D721Med (cell line): ENCODE data around the gene FRMPD1.

Experiments
- DNase-seq: peaks from one replicate; pipeline ENCODE4 v3.0.0; 2011; ENCODE audit warnings: low spot score; ENCODE audit not compliant: insufficient read length
- FAIRE-seq: peaks from 2 replicates; lab custom pipeline; 2011; peaks lifted over from hg19 to GRCh38; lab: Jason Lieb, UNC
- TF ChIP-seq, protein P1 (sequence below): IDR thresholded peaks from 2 replicates; pipeline ENCODE4 v1.5.1; 2012; ENCODE audit warnings: mild to moderate bottlenecking, control low read depth; ENCODE audit not compliant: insufficient read depth; ENCODE audit errors: missing control alignments

The FRMPD1 gene

GRCh38 chr9:37626708-37627292, 24.0 kb upstream of the FRMPD1 start:
- FAIRE-seq (no peak), DNase-seq (no peak)
- TF ChIP-seq, protein P1, sequence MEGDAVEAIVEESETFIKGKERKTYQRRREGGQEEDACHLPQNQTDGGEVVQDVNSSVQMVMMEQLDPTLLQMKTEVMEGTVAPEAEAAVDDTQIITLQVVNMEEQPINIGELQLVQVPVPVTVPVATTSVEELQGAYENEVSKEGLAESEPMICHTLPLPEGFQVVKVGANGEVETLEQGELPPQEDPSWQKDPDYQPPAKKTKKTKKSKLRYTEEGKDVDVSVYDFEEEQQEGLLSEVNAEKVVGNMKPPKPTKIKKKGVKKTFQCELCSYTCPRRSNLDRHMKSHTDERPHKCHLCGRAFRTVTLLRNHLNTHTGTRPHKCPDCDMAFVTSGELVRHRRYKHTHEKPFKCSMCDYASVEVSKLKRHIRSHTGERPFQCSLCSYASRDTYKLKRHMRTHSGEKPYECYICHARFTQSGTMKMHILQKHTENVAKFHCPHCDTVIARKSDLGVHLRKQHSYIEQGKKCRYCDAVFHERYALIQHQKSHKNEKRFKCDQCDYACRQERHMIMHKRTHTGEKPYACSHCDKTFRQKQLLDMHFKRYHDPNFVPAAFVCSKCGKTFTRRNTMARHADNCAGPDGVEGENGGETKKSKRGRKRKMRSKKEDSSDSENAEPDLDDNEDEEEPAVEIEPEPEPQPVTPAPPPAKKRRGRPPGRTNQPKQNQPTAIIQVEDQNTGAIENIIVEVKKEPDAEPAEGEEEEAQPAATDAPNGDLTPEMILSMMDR: no peak

GRCh38 chr9:37632479-37632878, 18.3 kb upstream of the FRMPD1 start:
- DNase-seq (no peak), FAIRE-seq (no peak)
- TF ChIP-seq, protein P1: no peak

GRCh38 chr9:37635808-37636207, 14.9 kb upstream of the FRMPD1 start:
- DNase-seq (no peak), FAIRE-seq (no peak)
- TF ChIP-seq, protein P1: no peak

DNA sequence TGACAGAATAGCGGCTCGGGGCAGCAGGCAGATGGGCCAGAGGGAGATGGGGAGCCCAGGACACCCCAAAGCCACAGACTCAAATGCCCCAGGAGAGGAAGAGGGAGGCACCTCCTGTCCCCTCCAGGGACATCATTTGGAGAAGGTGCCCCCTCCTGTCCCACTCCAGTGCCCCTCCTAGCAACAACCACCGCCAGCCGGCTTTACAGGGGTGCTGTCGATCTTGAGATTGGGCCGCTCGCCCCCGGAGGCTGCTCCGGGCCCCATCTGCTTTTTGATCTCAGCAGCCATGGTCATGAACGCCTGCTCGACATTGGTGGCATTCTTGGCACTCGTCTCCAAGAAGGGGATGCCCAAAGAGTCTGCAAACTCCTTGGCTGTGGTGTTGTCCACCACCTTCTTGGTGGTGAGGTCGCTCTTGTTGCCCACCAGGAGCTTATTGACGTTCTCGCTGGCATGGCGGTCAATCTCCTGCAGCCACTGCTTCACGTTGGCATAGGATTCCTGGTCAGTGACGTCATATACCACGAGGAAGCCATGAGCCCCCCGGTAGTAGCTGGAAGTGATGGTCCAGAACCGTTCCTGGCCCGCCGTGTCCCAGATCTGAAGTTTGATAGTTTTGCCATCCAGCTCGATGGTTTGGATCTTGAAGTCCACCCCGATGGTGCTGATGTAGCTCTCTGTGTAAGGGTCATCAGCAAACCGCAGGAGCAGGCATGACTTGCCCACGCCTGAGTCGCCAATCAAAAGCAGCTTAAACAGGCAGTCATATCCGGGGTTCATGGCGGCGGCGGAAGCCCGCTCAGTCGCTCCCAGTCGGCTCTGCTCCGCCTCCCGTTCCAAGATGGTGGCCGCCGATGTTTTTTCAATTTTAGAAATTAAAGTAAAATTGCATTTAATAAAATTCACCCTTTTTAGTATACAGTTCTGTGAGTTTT, 14.0 kb upstream of the FRMPD1 start:
- TF ChIP-seq, protein P1: no peak
- no peak for FAIRE-seq
- DNase-seq: no peak

DNA sequence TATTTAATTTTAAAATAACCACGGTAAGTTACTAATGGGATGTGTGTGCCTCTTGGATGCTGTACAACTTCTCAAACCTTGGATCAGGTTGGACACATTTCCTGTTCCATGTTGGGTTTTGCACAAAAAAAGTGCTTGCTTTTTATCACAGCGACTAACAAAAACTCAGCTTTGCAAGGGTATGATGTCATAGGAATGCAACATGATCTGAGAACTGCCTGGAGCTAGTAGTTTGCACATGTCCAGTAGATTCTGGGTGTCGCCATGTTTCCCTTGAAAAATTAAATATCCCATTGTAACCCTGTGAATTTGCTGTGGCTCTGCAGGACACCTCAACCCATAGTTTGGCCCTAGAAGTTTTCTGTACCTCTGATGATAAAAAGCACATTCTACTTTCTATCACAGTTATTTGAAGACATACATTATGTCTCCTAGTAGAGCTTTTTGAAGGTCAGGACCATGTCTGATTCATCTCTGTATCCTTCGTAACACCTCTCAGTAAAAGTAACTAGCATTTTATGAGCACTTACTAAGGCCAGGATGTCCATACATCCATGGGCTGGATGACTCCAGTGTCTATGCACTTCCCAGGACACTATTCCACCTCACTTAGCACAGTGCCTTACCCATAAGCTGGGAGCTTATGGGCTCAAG, 11.5 kb upstream of the FRMPD1 start:
- FAIRE-seq: no peak
- TF ChIP-seq, protein P1: no peak
- DNase-seq: no peak

DNA sequence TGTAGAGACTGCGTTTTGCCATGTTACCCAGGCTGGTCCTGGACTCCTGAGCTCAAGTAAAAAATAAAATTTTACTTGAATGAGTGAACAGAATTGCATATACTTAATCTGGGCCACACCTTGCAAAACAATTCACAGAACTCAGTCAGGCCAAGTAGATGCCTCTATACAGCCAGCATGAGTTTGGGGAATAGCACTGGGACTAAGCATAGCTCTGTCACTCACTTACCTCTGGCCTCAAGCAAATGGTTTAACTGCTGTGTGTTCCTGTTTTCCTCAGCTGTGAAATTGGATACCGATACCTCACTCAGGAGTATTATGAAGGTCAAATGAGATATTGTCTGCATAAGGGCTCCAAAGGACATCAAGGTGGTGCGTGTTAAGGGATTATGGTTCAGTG, 10.9 kb upstream of the FRMPD1 start:
- no peak for DNase-seq

More for the DNA sequence above, 10.9 kb upstream of the FRMPD1 start:
- TF ChIP-seq, protein P1: no peak
- no peak for FAIRE-seq
